Measurements from ENCODE around the gene APOL3.
"Not testable (repeated sequence)": the region's sequence is repeated elsewhere in the genome, so short reads cannot be mapped to it uniquely, and the experiment has no call there.

Gene APOL3

DNA sequence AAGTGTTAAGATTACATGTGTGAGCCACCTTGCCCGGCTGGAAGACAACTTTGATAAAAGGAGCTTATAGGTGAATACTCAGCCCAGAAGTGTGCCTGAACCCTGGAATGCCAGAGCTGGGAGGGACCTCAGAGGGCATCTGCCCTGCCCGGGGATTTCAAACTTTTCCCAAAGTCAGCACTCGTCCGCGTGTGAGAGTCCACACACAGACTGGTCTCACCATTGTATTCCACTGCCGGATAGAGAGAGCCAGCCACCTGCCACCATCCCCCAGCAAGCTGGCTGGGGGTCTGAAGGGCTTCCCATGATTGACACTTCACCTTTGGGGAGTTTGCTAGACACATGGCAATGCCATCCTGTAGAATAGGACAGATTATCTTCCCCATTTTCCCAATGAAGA is 49.2 kb downstream of the APOL3 start:
- in situ Hi-C loops (cut with HindIII; ENCODE audit: low pct_unique_long_range_greater_than_20kb, low sequenced_read_pairs), result no loop called here
- TF ChIP-seq JUND (IDR thresholded peaks at IDR 0.05; ENCODE audit: low read depth), result no peak
- DNase-seq (ENCODE audit: low read depth in 1 of 2, low spot score in 1 of 2), result no peak

DNA sequence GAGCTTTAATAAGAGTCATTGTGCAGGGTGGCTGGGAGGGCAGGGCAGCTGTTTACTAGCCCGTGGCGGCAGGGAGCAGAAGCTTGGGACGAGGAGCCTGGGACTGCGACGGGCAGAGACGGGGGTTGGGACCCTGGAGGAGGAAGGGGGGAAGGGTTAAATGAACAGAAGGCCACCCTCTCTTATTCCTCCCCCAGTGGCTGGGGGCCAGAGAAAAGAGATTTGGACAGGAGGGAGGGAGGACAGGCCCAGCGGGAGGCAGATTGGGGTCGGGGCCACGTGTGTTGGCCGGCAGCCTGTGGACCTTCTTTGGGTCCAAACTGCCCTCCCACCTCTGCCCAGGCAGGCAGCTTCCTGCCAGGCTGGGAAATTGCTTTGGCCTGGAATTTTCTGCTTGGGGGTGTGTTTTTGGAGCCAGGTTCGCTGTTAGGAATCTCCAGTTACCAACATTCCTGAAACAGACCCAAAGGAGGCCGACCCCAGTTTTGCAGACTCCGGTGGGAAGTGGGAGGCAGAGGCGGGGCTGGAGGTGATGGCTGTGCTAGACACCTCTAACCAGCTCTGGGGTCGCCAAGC is 50.2 kb downstream of the APOL3 start:
- DNase-seq (ENCODE audit: low read depth in 1 of 2, low spot score in 1 of 2), result no peak
- in situ Hi-C loops (cut with HindIII; ENCODE audit: low pct_unique_long_range_greater_than_20kb, low sequenced_read_pairs), result no loop called here
- TF ChIP-seq JUND (IDR thresholded peaks at IDR 0.05; ENCODE audit: low read depth), result no peak

DNA sequence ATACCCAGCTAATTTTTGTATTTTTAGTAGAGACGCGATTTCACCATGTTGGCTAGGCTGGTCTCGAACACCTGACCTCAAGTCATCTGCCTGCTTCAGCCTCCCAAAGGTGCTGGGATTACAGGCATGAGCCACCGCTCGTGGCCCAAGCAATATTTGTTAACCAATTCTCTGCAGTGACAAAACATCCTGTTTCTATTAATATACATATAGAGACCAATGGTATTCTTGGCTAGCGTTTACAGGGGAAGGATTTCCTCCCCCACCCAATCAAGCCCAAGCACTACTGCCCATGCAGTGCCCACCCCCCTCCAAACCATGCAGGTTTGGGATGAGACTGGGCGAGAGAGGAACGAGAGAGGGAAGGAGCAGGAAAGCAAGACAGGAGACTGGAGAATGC is 53.1 kb downstream of the APOL3 start:
- TF ChIP-seq JUND (IDR thresholded peaks at IDR 0.05; ENCODE audit: low read depth), result no peak
- in situ Hi-C loops (cut with HindIII; ENCODE audit: low pct_unique_long_range_greater_than_20kb, low sequenced_read_pairs), result no loop called here
- DNase-seq (ENCODE audit: low read depth in 1 of 2, low spot score in 1 of 2), result no peak

DNA sequence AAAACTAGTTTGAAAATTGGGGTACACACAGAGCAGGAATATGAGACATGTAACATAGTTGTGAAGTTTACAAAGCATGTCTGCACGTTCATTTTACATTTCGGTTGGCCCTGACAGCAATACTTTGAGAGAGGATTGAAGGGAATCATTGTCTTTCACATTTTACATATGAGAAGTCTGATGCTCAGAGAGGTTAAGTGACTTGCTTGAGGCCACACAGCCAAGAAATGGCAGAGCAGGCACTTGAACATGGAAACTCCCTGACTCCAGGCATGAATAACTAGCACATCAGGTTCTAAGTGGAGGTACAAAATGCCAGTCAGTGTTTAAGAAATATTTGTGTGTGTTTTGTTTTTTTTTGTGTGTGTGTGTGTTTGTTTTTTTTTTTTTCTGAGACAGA is 53.6 kb downstream of the APOL3 start:
- no peak for DNase-seq (ENCODE audit: low read depth in 1 of 2, low spot score in 1 of 2)

DNA sequence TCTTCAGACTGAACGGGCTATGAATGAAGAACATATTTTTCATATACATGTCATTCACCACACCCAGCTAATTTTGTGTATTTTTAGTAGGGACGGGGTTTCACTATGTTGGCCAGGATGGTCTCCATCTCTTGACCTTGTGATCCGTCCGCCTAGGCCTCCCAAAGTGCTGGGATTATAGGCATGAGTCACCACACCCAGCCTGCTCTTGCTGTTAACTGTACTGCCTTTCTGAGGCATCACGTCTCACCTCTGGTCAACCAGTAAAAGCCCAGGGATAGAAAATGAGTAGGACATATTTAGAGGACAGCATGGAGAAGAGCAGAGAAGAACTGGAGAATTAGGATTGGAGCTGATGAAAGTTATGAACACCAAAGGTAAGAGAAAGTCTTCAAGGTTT is 55.6 kb downstream of the APOL3 start:
- TF ChIP-seq JUND (IDR thresholded peaks at IDR 0.05; ENCODE audit: low read depth), result no peak
- no peak for DNase-seq (ENCODE audit: low read depth in 1 of 2, low spot score in 1 of 2)
- in situ Hi-C loops (cut with HindIII; ENCODE audit: low pct_unique_long_range_greater_than_20kb, low sequenced_read_pairs), result no loop called here

More for the DNA sequence above, 53.6 kb downstream of the APOL3 start:
- in situ Hi-C loops (cut with HindIII; ENCODE audit: low pct_unique_long_range_greater_than_20kb, low sequenced_read_pairs), result no loop called here
- TF ChIP-seq JUND (IDR thresholded peaks at IDR 0.05; ENCODE audit: low read depth), result no peak

DNA sequence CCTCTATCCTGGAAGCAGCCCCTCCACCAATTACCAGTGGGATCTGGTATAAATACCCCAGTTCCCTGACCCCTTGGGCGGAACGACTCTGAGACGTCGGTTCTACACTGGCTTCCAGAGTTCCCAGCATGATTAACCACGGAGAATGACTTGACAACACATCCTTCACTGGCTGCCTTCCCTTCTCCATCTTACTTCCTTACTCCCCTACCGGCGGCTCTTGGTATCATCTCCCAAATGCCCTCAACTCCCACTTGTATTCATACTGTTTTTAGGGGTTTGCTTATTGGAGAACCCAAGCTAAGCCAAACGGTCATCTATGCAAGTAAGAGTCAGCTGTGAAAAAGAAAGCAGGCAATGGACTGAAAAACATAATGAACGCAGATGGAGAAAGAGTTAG is 56.1 kb downstream of the APOL3 start:
- in situ Hi-C loops (cut with HindIII; ENCODE audit: low pct_unique_long_range_greater_than_20kb, low sequenced_read_pairs), result no loop called here
- no peak for TF ChIP-seq JUND (IDR thresholded peaks at IDR 0.05; ENCODE audit: low read depth)
- peak in 1 of 2 experiments; percentile 27 for DNase-seq (ENCODE audit: low read depth in 1 of 2, low spot score in 1 of 2)

DNA sequence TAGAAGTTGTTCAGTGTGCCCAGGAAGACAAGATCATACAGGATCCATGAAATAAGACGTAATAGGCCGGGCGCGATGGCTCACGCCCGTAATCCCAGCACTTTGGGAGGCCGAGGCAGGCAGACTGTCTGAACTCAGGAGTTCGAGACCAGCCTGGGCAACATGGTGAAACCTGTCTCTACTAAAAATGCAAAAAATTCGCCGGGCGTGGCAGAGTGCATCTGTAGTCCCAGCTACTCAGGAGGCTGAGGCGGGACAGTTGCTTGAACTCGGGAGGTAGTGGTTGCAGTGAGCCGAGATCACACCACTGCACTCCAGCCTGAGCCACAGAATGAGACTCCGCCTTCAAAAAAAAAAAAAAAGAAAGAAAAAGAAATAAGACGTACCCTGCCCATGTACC is 56.7 kb downstream of the APOL3 start:
- no peak for TF ChIP-seq JUND (IDR thresholded peaks at IDR 0.05; ENCODE audit: low read depth)
- no peak for DNase-seq (ENCODE audit: low read depth in 1 of 2, low spot score in 1 of 2)
- in situ Hi-C loops (cut with HindIII; ENCODE audit: low pct_unique_long_range_greater_than_20kb, low sequenced_read_pairs), result no loop called here

DNA sequence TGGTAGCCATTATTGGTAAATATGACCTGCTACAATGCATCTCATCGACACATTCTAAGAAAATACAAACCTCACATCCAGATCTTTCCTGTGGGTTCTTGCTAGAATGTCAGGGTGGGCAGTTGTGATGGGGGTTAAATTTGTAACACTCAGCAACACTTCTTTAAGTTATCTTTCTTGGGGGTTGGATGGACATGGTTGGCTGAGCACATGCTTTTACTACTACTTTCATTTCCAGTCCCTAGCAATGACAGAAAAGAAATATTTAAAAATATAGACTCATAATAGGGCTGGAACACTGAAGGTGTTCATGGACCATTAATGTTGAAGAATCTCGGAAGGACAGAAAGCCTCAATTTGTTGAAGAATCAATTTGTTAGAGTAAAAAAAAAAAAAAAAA is 57.6 kb downstream of the APOL3 start:
- TF ChIP-seq JUND (IDR thresholded peaks at IDR 0.05; ENCODE audit: low read depth), result no peak
- in situ Hi-C loops (cut with HindIII; ENCODE audit: low pct_unique_long_range_greater_than_20kb, low sequenced_read_pairs), result no loop called here
- no peak for DNase-seq (ENCODE audit: low read depth in 1 of 2, low spot score in 1 of 2)

DNA sequence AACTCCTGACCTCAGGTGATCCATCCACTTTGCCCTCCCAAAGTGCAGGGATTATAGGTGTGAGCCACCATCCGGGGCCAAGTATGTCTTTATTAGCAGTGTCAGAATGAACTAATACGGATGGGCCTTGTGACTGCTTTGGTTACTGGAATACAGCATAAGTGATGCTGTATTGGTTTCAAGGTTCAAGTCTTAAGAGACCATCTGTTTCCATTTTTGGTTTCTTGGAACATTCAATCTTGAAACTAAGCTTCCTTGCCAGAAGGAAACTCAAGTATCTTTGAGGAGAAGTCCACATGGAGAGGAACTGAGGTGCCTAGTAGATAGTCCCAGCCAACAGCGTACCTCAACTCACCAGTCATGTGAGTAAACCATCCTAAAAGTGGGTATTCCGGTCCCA is 58.8 kb downstream of the APOL3 start:
- TF ChIP-seq JUND (IDR thresholded peaks at IDR 0.05; ENCODE audit: low read depth), result no peak
- in situ Hi-C loops (cut with HindIII; ENCODE audit: low pct_unique_long_range_greater_than_20kb, low sequenced_read_pairs), result no loop called here
- no peak for DNase-seq (ENCODE audit: low read depth in 1 of 2, low spot score in 1 of 2)

DNA sequence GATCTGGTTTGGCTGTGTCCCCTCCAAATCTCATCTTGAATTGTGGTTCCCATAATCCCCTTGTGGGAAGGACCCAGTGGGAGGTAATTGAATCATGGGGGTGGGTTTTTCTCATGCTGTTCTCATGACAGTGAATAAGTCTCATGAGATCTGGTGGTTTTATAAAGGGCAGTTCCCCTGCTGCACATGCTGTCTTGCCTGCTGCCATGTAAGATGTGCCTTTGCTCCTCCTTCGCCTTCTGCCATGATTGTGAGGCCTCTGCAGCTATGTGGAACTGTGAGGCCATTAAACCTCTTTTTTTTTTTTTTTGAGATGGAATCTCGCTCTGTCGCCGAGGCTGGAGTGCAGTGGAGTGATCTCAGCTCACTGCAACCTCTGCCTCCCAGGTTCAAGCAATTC is 59.6 kb downstream of the APOL3 start:
- DNase-seq (ENCODE audit: low read depth in 1 of 2, low spot score in 1 of 2); in situ Hi-C loops (cut with HindIII; ENCODE audit: low pct_unique_long_range_greater_than_20kb, low sequenced_read_pairs): not testable (repeated sequence)

DNA sequence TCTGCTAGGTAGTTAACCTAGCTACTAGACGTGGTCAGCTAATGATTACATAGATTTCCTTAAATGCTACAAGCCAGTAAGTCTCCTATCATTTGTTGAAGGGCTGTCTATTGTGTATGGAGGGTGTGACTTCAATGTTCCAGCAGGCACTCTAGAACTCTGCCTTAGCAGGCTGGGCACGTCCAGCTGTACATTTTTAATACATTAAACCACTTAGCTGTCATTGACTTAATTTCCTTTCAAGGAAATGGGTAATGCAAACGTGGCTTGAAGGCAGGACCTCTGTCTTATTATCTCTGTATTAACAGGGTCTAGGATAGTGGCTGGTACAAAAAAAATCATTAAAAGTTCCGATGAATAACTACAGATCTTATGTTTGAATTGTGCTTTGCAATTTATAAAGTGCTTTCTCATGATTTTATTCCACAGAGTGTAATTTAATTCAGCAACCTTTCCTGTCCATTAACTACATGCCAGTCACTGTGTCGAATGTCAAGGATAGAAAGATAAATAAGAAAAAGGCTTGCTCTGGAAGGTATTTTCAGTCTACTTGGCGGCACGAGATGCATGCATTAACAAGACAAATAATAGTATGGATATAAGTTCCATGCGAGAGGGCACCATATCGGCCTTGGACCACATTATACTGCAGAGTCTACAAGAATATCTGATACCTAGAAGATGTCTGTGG is 60.3 kb downstream of the APOL3 start:
- no peak for DNase-seq (ENCODE audit: low read depth in 1 of 2, low spot score in 1 of 2)
- no peak for TF ChIP-seq JUND (IDR thresholded peaks at IDR 0.05; ENCODE audit: low read depth)
- in situ Hi-C loops (cut with HindIII; ENCODE audit: low pct_unique_long_range_greater_than_20kb, low sequenced_read_pairs), result no loop called here

DNA sequence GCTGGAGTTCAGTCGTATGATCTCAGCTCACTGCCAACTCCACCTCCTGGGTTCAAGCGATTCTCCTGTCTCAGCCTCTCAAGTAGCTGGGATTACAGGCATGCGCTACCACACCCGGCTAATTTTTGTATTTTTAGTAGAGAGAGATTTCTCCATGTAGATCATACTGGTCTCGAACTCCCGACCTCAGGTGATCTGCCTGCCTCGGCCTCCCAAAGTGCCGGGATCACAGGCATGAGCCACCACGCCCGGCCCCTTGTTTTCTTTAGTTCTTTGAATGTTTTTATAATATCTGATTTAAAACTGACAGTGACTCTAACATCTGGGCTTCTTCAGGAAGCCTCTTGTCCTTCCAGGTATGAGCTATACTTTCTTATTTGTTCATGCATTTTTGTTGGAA is 61.0 kb downstream of the APOL3 start:
- DNase-seq (ENCODE audit: low read depth in 1 of 2, low spot score in 1 of 2); in situ Hi-C loops (cut with HindIII; ENCODE audit: low pct_unique_long_range_greater_than_20kb, low sequenced_read_pairs): not testable (repeated sequence)

DNA sequence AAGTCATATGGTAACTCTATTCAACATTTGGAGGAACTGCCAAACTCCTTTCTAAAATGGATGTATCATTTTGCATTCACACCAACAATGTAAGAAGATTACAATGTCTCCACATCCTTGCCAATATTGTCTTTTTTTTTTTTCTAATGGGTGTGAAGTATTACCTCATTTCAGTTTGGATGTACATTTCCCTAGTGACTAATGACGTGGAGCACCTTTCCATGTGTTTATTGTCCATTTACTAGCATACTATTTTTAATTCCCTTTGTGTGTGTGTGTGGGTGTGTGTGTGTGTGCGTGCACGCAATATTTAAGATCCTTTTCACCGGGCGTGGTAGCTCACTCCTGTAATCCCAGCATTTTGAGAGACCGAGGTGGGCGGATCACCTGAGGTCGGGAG is 62.7 kb downstream of the APOL3 start:
- no peak for DNase-seq (ENCODE audit: low read depth in 1 of 2, low spot score in 1 of 2)
- TF ChIP-seq JUND (IDR thresholded peaks at IDR 0.05; ENCODE audit: low read depth), result no peak
- in situ Hi-C loops (cut with HindIII; ENCODE audit: low pct_unique_long_range_greater_than_20kb, low sequenced_read_pairs), result no loop called here

DNA sequence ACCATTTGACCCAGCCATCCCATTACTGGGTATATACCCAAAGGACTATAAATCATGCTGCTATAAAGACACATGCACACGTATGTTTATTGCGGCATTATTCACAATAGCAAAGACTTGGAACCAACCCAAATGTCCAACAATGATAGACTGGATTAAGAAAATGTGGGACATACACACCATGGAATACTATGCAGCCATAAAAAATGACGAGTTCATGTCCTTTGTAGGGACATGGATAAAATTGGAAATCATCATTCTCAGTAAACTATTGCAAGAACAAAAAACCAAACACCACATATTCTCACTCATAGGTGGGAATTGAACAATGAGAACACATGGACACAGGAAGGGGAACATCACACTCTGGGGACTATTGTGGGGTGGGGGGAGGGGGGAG is 69.8 kb downstream of the APOL3 start:
- in situ Hi-C loops (cut with HindIII; ENCODE audit: low pct_unique_long_range_greater_than_20kb, low sequenced_read_pairs); DNase-seq (ENCODE audit: low read depth in 1 of 2, low spot score in 1 of 2): not testable (repeated sequence)
